ENCODE measurements around the gene POLD2.

Gene POLD2

GRCh38 chr7:44153948-44154335 lies 30.6 kb upstream of the POLD2 start:
- H3K27ac ChIP-seq, result no peak overlapping the region
- no peak overlapping the region for H3K4me3 ChIP-seq

- no peak overlapping the region for H3K4me3 ChIP-seq
Measured at GRCh38 chr7:44152971-44153947, 29.9 kb upstream of the POLD2 start.

DNA sequence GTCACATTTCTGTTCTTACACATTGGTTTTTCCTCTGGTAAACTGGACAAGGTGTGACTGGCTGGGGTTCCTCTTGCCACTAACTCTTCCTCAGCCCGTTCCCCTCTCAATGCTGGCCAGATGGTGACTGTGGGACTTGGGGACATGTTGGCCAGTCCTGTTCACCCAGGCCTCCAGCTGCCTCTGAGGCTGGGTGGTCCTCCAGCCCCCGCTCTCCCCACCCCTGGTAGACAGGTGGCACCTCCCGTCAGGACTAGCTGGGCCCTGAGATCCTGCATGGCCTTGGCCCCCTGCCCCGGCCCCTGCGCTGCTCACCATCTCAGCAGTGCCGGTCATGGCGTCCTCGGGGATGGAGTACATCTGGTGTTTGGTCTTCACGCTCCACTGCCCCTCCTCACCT lies 28.6 kb upstream of the POLD2 start:
- no peak overlapping the region for H3K4me3 ChIP-seq
- no peak overlapping the region for H3K27ac ChIP-seq

More at GRCh38 chr7:44152971-44153947, 29.9 kb upstream of the POLD2 start:
- H3K27ac ChIP-seq, result no peak overlapping the region

DNA sequence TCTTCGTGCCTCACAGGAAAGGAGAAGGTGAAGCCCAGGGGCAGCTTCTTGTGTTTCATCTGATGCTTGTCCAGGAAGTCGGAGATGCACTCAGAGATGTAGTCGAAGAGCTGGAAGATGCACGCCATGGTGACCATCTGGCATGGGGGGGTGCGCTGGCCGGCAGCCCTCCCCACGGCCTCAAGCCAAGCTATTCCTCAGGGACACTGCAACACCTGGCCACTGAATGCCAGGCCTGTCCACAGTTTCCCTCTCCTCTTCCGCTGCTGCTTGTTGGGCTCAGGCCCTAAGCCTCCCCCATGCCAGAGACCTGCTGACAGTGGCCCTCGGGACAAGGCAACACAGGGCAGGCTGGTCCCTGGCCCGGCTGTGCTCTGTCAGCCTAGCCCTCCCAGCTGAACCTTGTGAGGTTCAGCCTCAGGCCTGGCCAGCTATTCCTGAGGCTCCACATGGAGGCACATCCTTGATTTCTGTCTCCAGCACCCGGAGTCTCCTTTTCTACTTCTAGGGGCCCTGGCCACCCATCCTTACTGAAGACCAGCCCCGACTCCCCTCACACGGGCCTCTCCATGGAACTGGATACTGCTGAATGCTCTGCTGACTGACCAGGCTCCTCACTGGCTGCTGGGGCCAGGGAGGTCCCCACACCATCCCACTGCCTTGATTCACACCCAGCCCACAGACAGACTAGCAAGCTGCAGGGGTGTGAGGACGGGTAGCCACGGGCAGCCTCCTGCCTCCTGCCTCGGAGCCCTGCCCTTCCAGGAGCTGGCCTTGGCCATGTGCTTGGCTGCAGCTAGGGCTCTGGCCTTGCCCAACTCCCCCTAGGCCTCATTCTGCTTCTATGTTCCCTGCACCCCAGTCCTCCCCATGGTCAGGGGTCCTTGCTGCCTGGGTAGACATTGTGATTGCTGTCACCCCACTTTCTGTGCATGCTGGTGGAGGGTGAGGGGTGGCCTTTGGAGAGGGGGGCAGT lies 27.9 kb upstream of the POLD2 start:
- Histone ChIP-seq H3K4me3 (no peak overlapping the region), H3K27ac (no peak overlapping the region)

DNA sequence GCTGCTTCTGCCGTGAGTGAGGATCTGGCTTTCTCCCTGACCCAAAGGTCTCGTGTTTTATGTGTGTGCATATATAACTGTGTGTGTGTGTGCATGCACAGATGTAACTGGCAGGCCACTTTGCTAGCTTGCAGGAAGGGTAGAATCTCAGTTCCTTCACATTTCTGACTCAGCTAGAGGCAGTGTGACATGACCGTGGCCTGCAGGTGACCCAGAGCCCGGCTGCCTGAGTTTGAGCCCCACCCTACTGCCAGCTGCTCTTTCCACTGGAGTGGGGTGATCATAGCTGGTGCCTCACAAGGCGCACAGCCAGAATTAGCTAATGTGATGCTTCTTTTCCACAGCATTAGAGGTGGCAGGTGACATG lies 27.1 kb upstream of the POLD2 start:
- no peak overlapping the region for H3K27ac ChIP-seq

DNA sequence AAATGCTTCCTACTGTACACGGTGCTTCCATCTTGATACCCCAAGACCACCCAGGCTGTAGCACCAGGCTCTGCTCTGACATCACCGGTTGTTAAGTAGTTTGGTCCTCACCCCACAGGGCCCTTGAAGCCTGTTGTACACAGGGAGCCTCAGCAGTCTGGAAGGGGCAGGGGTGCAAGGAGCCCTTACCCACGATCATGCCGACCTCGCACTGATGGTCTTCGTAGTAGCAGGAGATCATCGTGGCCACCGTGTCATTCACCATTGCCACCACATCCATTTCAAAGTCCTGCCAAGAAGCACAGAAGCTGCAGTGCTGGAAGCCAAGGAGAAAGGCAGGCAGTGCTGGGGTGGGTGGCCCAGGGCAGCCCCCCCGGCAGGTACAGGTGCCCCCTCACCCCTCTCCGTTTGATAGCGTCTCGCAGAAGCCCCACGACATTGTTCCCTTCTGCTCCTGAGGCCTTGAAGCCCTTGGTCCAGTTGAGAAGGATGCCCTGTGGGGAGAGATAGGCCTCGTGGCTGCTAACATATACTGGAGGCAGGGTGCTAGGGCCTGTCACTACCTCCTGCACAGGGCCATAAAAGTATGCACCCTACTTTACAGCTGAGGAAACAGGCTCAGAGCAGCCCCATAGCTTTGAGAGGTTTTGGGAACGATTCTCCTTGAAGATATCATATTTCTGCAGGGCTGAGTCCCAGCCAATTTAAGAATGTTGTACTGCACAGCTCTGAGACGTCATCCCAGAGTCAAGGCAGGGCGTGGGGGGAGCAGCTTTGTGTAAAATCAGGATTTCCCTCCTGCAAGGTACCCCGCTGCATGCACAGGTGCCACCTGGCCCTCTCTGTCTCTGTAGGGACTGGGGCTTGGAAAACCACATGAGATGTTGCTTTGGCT lies 26.5 kb upstream of the POLD2 start:
- Histone ChIP-seq H3K27ac (no peak overlapping the region), H3K4me3 (no peak overlapping the region)

More for the DNA sequence above, 27.1 kb upstream of the POLD2 start:
- H3K4me3 ChIP-seq, result no peak overlapping the region

DNA sequence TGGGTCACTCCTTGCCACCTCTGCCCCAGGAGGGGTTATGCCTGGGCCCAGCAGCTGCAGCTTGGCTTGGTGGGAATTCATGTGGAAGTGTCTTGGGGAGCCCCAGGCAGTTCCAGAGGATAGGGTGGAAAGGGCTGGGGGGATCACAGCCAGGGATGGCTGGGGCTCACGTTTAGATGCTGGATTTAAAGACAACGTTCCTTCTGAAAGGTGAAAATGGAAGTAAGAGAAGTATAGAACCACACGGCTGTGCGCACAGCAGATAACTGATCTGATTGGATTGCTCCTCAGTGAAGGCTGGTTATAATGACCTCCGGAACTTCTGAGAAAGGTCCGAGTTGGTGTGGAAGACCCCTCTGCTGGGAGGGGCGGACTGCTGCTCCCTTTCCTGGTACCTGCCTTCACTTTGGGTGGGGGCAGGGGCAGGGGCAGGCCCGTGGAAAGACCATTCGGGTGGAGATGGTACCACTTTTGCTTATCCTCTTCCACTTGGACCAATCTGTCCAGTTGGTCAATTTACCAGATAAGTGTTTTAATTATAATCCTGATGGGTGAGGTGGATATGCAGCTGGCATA lies 25.7 kb upstream of the POLD2 start:
- no peak overlapping the region for H3K27ac ChIP-seq
- no peak overlapping the region for H3K4me3 ChIP-seq

DNA sequence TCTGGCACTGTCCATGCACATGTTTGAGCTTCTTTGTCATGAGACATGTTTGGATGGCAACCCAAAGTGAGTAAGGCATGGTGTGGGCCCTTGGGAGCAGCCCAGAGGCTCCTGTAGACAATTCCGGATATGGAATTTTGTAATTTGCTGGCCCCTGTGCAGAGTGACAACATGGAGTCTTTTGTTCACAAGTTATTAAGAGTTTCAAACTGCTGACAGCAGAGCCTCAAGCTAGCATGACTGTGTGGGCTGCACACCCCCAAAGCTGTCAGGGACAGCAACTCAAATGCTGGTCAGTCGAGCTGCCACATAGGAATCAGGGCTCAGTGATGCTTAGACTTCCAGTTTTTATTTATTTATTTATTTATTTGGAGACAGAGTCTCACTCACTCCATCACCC lies 24.8 kb upstream of the POLD2 start:
- H3K4me3 ChIP-seq, result no peak overlapping the region
- H3K27ac ChIP-seq, result no peak overlapping the region

- Histone ChIP-seq H3K27ac (no peak overlapping the region), H3K4me3 (no peak overlapping the region)
Measured at GRCh38 chr7:44147026-44147991, 24.0 kb upstream of the POLD2 start.

- Histone ChIP-seq H3K4me3 (peak overlapping the region; percentile 8 to 36 (median 24)), H3K27ac (no peak overlapping the region)
Measured at GRCh38 chr7:44145969-44146911, 22.9 kb upstream of the POLD2 start.

DNA sequence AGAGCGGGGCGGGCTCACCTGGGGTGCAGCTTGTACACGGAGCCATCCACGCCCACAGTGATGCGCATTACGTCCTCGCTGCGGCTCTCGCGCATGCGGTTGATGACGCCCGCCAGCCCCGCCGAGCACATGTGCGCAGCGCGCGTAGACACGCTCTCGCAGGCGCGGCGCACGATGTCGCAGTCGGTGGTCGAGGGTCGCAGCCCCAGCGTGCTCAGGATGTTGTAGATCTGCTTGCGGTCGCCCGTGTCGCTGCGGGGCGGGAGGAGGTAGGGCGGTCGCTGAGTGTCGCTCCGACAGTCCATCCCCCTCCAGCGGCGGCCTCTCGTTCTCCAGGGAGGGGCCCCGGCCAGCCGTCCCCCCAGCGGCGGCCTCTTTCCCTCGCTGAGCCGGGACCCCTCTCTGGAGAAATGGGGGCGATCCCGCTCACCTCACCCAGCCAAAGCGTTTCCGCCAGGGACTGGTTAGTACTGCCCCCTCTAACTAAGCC lies 22.2 kb upstream of the POLD2 start:
- peak overlapping the region; percentile 8 to 36 (median 24) for H3K4me3 ChIP-seq
- no peak overlapping the region for H3K27ac ChIP-seq

GRCh38 chr7:44144968-44145478 lies 21.7 kb upstream of the POLD2 start:
- H3K27ac ChIP-seq, result no peak overlapping the region
- peak overlapping the region in 1 of 7 experiments; percentile 36 for H3K4me3 ChIP-seq

DNA sequence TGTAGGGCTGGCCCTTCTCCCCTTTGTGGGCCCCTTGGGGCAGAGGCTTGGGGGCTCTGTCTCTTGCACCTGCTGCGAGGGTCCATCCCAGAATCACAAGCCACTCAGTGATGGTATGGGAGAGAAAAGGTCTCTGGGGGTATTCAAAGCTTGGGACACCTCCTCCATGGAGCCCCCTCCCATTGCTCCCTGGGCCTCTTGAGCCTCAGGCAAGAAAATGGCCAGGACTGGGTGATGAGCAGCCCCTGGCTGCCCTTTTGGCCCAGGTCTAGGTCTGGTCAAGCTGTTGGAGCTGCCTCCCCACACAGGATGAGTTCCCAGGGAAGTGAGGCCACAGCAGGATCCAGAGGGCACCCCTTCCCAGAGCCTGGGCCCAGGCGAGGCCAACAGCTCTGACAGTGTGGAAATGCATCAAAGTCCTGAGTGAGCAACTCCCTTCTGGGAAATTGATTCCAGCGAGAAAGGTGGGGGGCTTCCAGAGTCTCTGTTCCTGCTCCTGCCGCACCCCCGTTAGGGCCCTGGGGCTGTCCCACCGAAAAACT lies 21.1 kb upstream of the POLD2 start:
- Histone ChIP-seq H3K4me3 (no peak overlapping the region), H3K27ac (no peak overlapping the region)

- Histone ChIP-seq H3K27ac (no peak overlapping the region), H3K4me3 (no peak overlapping the region)
Measured at GRCh38 chr7:44143646-44144250, 20.4 kb upstream of the POLD2 start.

GRCh38 chr7:44142028-44142427 lies 18.7 kb upstream of the POLD2 start:
- no peak overlapping the region for H3K4me3 ChIP-seq
- H3K27ac ChIP-seq, result no peak overlapping the region

Measured in skin epidermis (tissue), 12 donors.